H9 (cell line): ENCODE data around the gene NOP9. TPM values are rescaled to one million over a fixed set of nuclear protein-coding genes. Genes with fewer than 3 reads are reported as not detected.

Source experiments
- DNase-seq: peaks from one replicate; pipeline ENCODE4 v3.0.0-alpha.2; 2017
- H2AFZ ChIP-seq: one replicate; pipeline ENCODE4 v1.6.1; 2013; ENCODE audit warnings: mild to moderate bottlenecking, low read length, control low read depth, moderate library complexity
- H2AK5ac ChIP-seq: 2 replicates; pipeline ENCODE4 v1.6.1; 2013; ENCODE audit warnings: low read length, control low read depth, mixed read lengths; ENCODE audit not compliant: insufficient read length
- H2BK120ac ChIP-seq: one replicate; pipeline ENCODE4 v1.6.1; 2013; ENCODE audit warnings: low read depth, mild to moderate bottlenecking, low read length, control low read depth, inconsistent platforms; ENCODE audit not compliant: poor library complexity, severe bottlenecking
- H2BK12ac ChIP-seq: 2 replicates; pipeline ENCODE4 v1.6.1; 2013; ENCODE audit warnings: low read length, control low read depth, mixed read lengths, low read depth; ENCODE audit not compliant: insufficient read length
- H2BK15ac ChIP-seq: 2 replicates; pipeline ENCODE4 v1.6.1; 2013; ENCODE audit warnings: low read depth, low read length, control low read depth
- H2BK20ac ChIP-seq: one replicate; pipeline ENCODE4 v1.6.1; 2013; ENCODE audit warnings: low read depth, mild to moderate bottlenecking, low read length, control low read depth, inconsistent platforms; ENCODE audit not compliant: poor library complexity, severe bottlenecking
- H2BK5ac ChIP-seq: 2 replicates; pipeline ENCODE4 v1.6.1; 2013; ENCODE audit warnings: low read length, control low read depth, mixed read lengths; ENCODE audit not compliant: insufficient read length
- H3K14ac ChIP-seq: 2 replicates; pipeline ENCODE4 v1.6.1; 2013; ENCODE audit warnings: low read length, control low read depth; ENCODE audit not compliant: insufficient read depth
- H3K18ac ChIP-seq: 2 replicates; pipeline ENCODE4 v1.6.1; 2013; ENCODE audit warnings: low read depth, mild to moderate bottlenecking, mixed read lengths, low read length, control low read depth; ENCODE audit not compliant: insufficient read length
- H3K23ac ChIP-seq: 2 replicates; pipeline ENCODE4 v1.6.1; 2013; ENCODE audit warnings: low read length, control low read depth, mixed read lengths, low read depth; ENCODE audit not compliant: insufficient read length
- H3K23me2 ChIP-seq: 2 replicates; pipeline ENCODE4 v1.6.1; 2013; ENCODE audit warnings: low read depth, mild to moderate bottlenecking, mixed read lengths, low read length, control low read depth; ENCODE audit not compliant: insufficient read length, poor library complexity, severe bottlenecking
- H3K27ac ChIP-seq: 2 replicates; pipeline ENCODE4 v1.5.1; 2013; ENCODE audit warnings: low read length, control low read depth, mixed read lengths, low read depth; ENCODE audit not compliant: insufficient read length
- H3K27me3 ChIP-seq: 2 replicates; pipeline ENCODE4 v1.6.1; 2013; ENCODE audit warnings: low read length, control low read depth, inconsistent platforms; ENCODE audit not compliant: insufficient read depth
- H3K4ac ChIP-seq: 2 replicates; pipeline ENCODE4 v1.6.1; 2013; ENCODE audit warnings: low read depth, mild to moderate bottlenecking, control low read depth, inconsistent platforms, low read length, moderate library complexity
- H3K4me1 ChIP-seq: 2 replicates; pipeline ENCODE4 v1.6.1; 2013; ENCODE audit warnings: low read length, control low read depth, inconsistent platforms; ENCODE audit not compliant: insufficient read depth
- H3K4me2 ChIP-seq: 2 replicates; pipeline ENCODE4 v1.6.1; 2013; ENCODE audit warnings: low read length, control low read depth, mixed read lengths; ENCODE audit not compliant: insufficient read length, insufficient read depth
- H3K56ac ChIP-seq: 2 replicates; pipeline ENCODE4 v1.6.1; 2013; ENCODE audit warnings: low read depth, mild to moderate bottlenecking, mixed read lengths, low read length, control low read depth; ENCODE audit not compliant: insufficient read length
- H3K79me1 ChIP-seq: 2 replicates; pipeline ENCODE4 v1.6.1; 2013; ENCODE audit warnings: low read depth, mild to moderate bottlenecking, moderate library complexity, low read length, control low read depth, inconsistent platforms; ENCODE audit not compliant: insufficient read depth, poor library complexity, severe bottlenecking
- H3K79me2 ChIP-seq: 2 replicates; pipeline ENCODE4 v1.6.1; 2013; ENCODE audit warnings: low read length, control low read depth, inconsistent platforms; ENCODE audit not compliant: insufficient read depth
- H3K9ac ChIP-seq: 2 replicates; pipeline ENCODE4 v1.6.1; 2013; ENCODE audit warnings: low read length, control low read depth, mixed read lengths; ENCODE audit not compliant: insufficient read length; ENCODE audit errors: extremely low read depth
- H3K9me3 ChIP-seq: one replicate; pipeline ENCODE4 v1.6.1; 2013; ENCODE audit warnings: low read depth, low read length, inconsistent platforms; ENCODE audit not compliant: control insufficient read depth
- H3T11ph ChIP-seq: one replicate; pipeline ENCODE4 v1.6.1; 2013; ENCODE audit warnings: mild to moderate bottlenecking, low read length, control low read depth, inconsistent platforms
- H4K20me1 ChIP-seq: one replicate; pipeline ENCODE4 v1.6.1; 2013; ENCODE audit not compliant: control insufficient read depth, insufficient read length, insufficient read depth
- H4K5ac ChIP-seq: 2 replicates; pipeline ENCODE4 v1.6.1; 2013; ENCODE audit warnings: low read depth, mild to moderate bottlenecking, mixed read lengths, low read length, control low read depth; ENCODE audit not compliant: insufficient read length
- H4K8ac ChIP-seq: replicated peaks from 2 replicates; pipeline ENCODE4 v1.6.1; 2013; ENCODE audit warnings: low read length, control low read depth, mixed read lengths, low read depth; ENCODE audit not compliant: insufficient read length
- H4K91ac ChIP-seq: 2 replicates; pipeline ENCODE4 v1.6.1; 2013; ENCODE audit warnings: low read depth, mild to moderate bottlenecking, moderate library complexity, mixed read lengths, low read length, control low read depth; ENCODE audit not compliant: insufficient read length
- H3K27ac Mint-ChIP-seq, 3 experiments: 2 replicates in 2 of 3; 3 replicates in 1 of 3; pipeline ENCODE4 v1.8.0; 2020 to 2021; ENCODE audit warnings: mixed read lengths in 3 of 3, mild to moderate bottlenecking in 1 of 3, moderate library complexity in 1 of 3
- H3K27me3 Mint-ChIP-seq: 2 replicates; pipeline ENCODE4 v1.8.0; 2021; ENCODE audit warnings: low read depth, mild to moderate bottlenecking, moderate library complexity, mixed read lengths
- H3K36me3 Mint-ChIP-seq, 3 experiments: 2 replicates in 2 of 3; 3 replicates in 1 of 3; pipeline ENCODE4 v1.8.0; 2020 to 2021; ENCODE audit warnings: low read depth in 3 of 3, mixed read lengths in 3 of 3; ENCODE audit not compliant: insufficient read depth in 1 of 3
- H3K4me1 Mint-ChIP-seq, 2 experiments: 2 replicates each; pipeline ENCODE4 v1.8.0; 2020; ENCODE audit warnings: mixed read lengths in 2 of 2
- H3K4me3 Mint-ChIP-seq, 2 experiments: 2 replicates in 1 of 2; 3 replicates in 1 of 2; pipeline ENCODE4 v1.8.0; 2020 to 2021; ENCODE audit warnings: mild to moderate bottlenecking in 2 of 2, mixed read lengths in 2 of 2, moderate library complexity in 1 of 2
- H3K9me3 Mint-ChIP-seq, 2 experiments: 2 replicates in 1 of 2; 3 replicates in 1 of 2; pipeline ENCODE4 v1.8.0; 2020; ENCODE audit warnings: mild to moderate bottlenecking in 2 of 2, mixed read lengths in 2 of 2, moderate library complexity in 1 of 2
- WGBS: extraction: QIAGEN DNeasy Blood & Tissue Kit; methylation state at CpG from one replicate; pipeline ENCODE4 v1.1.7; 2013; ENCODE audit warnings: missing lambda C conversion rate, low lambda C conversion rate, mixed read lengths; ENCODE audit not compliant: insufficient read length; ENCODE audit errors: extremely low coverage; 5-methylcytosine and 5-hydroxymethylcytosine counted together
- total RNA-seq: library from RNA; stranded (reverse); gene quantifications from 2 replicates; pipeline ENCODE4 v1.2.1, GENCODE V29; 2021
- TF ChIP-seq, protein P1 (sequence below): fragments of 200-600 bp; sonication (generic); conservative IDR thresholded peaks from 3 replicates; pipeline ENCODE4 v1.8.0; 2021; ENCODE audit warnings: antibody characterized with exemption, mild to moderate bottlenecking

The NOP9 gene
- total RNA-seq, 1 experiment from 2014 or later: 34.7 TPM

DNA sequence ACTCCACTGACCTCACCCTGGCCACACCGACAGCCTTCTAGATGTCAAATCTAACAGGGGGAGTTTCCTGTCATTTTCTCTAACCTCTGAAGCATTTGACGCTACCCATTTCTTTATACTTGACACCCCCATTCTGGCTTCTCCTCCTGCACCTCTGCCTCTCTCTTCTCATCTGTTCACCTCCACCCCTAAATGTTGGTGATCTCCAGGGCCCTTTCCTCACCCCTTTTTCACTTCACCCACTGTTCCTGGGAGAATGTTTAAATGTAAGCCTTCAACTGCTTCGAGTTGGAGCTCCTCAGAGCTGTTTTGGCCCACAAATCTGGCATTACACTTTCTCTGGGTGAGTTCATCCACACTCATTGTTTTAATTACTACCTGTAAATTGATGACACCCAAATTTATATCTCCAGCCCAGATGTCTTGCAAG, 27.8 kb upstream of the NOP9 start:
- H3K27ac ChIP-seq: no peak overlapping the region
- no peak overlapping the region for H2BK20ac ChIP-seq
- H4K8ac ChIP-seq: no peak overlapping the region
- no peaks in the 10 kb centered on the region for H3K4me1 ChIP-seq
- H3K4ac ChIP-seq: no peak overlapping the region
- H3K4me3 Mint-ChIP-seq: peak overlapping the region; percentile 83 to 86
- H3K27me3 ChIP-seq: no peaks in the 10 kb centered on the region
- no peak overlapping the region for H2BK15ac ChIP-seq
- no peak overlapping the region for H3K14ac ChIP-seq
- H3K23ac ChIP-seq: no peak overlapping the region
- H4K5ac ChIP-seq: no peak overlapping the region
- no peak overlapping the region for H2BK120ac ChIP-seq
- no peak overlapping the region for H3K9ac ChIP-seq
- no CpG with 5 or more reads among the region's 3 CpGs for WGBS
- no peak overlapping the region for H3K18ac ChIP-seq
- no peak overlapping the region for H2BK5ac ChIP-seq
- H4K91ac ChIP-seq: no peak overlapping the region
- no peak overlapping the region for H3K56ac ChIP-seq
- H2AFZ ChIP-seq: no peak overlapping the region
- DNase-seq: no peak
- no peaks in the 10 kb centered on the region for H3K27me3 Mint-ChIP-seq
- no peaks in the 10 kb centered on the region for H4K20me1 ChIP-seq
- H3T11ph ChIP-seq: no peak overlapping the region
- no peak overlapping the region for H3K27ac Mint-ChIP-seq
- TF ChIP-seq, protein P1, sequence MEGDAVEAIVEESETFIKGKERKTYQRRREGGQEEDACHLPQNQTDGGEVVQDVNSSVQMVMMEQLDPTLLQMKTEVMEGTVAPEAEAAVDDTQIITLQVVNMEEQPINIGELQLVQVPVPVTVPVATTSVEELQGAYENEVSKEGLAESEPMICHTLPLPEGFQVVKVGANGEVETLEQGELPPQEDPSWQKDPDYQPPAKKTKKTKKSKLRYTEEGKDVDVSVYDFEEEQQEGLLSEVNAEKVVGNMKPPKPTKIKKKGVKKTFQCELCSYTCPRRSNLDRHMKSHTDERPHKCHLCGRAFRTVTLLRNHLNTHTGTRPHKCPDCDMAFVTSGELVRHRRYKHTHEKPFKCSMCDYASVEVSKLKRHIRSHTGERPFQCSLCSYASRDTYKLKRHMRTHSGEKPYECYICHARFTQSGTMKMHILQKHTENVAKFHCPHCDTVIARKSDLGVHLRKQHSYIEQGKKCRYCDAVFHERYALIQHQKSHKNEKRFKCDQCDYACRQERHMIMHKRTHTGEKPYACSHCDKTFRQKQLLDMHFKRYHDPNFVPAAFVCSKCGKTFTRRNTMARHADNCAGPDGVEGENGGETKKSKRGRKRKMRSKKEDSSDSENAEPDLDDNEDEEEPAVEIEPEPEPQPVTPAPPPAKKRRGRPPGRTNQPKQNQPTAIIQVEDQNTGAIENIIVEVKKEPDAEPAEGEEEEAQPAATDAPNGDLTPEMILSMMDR: no peak
- H3K79me1 ChIP-seq: no peaks in the 10 kb centered on the region
- peaks cover 8% of the 10 kb centered on the region for H3K23me2 ChIP-seq
- peaks cover 12 to 14% of the 10 kb centered on the region in 2 experiments for H3K4me1 Mint-ChIP-seq
- H3K4me2 ChIP-seq: peak overlapping the region; percentile 69
- no peaks in the 10 kb centered on the region for H3K9me3 ChIP-seq
- H3K9me3 Mint-ChIP-seq: no peaks in the 10 kb centered on the region
- H3K79me2 ChIP-seq: no peaks in the 10 kb centered on the region
- no peak overlapping the region for H2AK5ac ChIP-seq
- H2BK12ac ChIP-seq: no peak overlapping the region
- H3K36me3 Mint-ChIP-seq: peaks cover 3 to 10% (median 6%) of the 10 kb centered on the region in 3 experiments; a peak in 5 of 7 replicates
